GM21619 (cell line): ENCODE results near the gene RHOT2.

Experiments
- ATAC-seq: cut with Tn5 transposase; IDR thresholded peaks from one replicate; pipeline ENCODE4 v1.9.1; 2021; ENCODE audit not compliant: unreplicated experiment

RHOT2 gene

DNA sequence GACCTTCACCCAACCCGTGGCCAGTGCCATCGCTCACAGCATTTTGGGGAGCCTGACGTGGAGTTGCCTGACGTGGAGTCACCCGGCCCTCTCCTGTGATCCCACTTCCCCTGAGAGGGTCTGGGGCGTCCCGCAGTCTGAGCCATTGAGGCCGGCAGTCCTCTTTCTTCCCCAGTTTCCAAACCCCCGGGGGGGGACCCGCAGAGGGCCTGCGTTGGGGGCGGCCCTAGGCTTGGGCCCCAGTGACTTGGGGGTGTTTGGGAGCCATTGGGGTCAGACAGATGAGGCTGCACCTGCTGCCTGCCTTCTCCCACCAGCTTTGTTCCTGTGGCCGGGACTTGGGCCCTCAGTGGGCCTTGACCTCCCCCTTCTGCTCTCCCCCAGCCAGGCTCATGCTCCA, 1.7 kb downstream of the RHOT2 start:
- ATAC-seq, result no peak

GRCh38 chr16:670485-671352, 2.8 kb downstream of the RHOT2 start:
- ATAC-seq, result no peak

DNA sequence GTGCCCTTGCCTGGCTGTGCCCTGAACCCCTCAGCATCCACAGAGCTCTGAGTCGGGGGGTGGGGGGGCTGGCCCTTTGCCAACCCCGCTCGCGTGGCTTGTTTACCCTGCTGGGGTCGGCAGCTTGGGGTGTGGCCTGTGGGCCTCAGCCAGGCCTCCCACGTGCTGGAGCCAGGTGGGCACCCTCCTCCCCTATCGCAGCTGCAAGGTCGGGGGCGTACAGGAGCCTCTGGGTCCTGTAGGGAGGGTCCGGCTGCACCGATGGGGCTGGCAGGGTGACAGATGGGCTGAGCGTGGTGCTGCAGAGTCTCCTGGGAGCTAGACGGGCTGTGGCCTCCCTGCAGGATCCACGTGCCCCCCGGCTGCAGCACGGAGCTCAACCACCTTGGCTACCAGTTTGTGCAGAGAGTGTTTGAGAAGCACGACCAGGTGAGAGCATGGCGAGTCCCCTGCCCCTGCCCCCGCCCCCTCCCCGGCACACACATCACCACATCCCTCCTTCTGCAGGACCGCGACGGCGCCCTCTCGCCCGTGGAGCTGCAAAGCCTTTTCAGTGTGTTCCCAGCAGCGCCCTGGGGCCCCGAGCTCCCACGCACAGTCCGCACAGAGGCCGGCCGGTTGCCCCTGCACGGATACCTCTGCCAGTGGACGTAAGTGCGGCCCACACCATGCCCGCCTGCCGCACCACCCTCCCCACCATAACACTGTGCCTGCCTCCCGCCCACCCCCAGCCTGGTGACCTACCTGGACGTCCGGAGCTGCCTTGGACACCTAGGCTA, 3.6 kb downstream of the RHOT2 start:
- ATAC-seq, result no peak

GRCh38 chr16:672371-672770, 4.4 kb downstream of the RHOT2 start:
- ATAC-seq, result no peak

- no peak for ATAC-seq
Measured at GRCh38 chr16:672851-673250, 4.9 kb downstream of the RHOT2 start.

DNA sequence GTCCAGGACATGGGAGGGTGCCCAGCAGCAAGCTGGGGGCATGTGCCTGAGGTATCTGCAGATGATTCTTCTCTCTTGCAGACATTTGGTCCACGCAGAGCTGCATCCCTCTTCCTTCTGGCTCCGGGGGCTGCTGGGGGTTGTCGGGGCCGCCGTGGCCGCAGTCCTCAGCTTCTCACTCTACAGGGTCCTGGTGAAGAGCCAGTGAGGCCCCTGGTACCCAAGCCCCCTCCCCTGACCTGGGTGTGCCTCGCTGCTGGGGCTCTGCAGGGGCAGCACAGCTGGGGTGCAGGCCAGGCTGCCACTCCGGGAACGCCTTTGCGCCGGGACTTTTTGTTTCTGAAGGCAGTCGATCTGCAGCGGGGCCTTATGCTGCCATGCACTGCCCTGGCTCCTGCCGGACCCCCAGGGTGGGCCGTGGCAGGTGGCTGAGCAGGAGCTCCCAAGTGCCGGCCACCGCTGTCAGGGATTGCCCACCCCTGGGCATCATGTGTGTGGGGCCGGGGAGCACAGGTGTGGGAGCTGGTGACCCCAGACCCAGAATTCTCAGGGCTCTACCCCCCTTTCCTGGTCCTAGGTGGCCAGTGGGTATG, 5.6 kb downstream of the RHOT2 start:
- no peak for ATAC-seq

- no peak for ATAC-seq
Measured at GRCh38 chr16:674214-674881, 6.4 kb downstream of the RHOT2 start.

DNA sequence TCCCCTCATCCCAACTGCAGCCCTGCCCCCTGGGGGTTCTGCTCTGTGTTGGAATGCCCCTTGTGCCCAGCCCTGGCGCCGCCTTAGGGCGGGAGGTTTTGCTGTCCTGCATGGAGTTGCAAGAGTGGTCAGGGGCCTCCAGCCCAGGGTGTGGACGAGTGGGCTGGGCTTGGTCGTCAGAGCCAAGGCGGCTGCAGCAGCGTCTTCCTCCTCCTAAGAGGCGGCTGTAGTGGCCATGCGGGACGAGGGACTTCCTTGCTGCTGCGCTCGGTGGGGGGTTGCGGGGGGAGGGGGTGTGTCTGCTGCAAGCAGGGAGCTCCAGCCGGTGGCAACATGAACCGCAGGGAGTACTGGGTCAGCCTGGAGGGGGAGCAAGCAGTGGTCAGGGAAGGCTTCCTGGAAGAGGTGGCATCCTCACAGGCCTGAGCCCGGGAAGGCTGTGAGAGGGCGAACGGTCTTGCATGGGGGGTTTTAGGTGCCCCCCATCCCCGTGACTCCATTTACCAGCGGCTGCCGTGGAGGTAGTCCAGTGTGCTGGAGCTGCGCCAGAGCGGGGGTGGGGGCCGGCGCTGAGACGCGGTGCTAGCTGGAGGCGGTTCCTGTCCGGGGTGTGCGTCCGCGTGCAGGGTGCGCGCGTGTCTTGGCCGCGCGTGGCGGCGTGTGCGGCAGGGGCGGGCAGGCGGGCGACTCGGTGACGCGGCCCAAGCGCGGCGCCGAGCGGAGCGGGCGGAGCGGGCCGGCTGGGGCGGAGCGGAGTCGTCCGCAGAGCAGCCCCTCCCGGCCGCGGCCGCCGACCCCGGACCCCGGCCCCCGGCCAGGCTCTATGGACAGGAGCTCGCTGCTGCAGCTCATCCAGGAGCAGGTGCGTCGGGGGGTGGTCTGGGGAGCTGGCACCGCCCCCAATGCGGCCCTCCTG, 7.3 kb downstream of the RHOT2 start, which contains the start of gene RHBDL1:
Gene RHBDL1, plus strand, starts transcription at position 704 of the 916 bp plus-strand sequence. Its CDS starts 120 bp downstream, at position 824.
- ATAC-seq, result no peak

- no peak for ATAC-seq
Measured at GRCh38 chr16:675884-676564, 8.1 kb downstream of the RHOT2 start.

- no peak for ATAC-seq
Measured at GRCh38 chr16:676565-676902, 8.6 kb downstream of the RHOT2 start.

DNA sequence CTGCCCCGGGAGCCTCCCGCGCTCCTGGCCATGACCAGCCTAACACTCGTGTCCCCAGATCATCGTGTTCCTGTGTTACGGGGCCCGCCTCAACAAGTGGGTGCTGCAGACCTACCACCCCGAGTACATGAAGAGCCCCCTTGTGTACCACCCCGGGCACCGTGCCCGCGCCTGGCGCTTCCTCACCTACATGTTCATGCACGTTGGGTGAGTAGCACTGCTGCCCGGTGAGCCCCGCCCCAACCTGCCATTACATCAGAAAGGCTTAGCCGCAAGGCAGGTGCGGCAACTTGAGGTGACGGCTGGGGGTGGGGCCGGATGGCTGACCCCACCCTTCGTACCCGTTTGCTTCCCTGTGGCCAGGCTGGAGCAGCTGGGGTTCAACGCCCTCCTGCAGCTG, 9.0 kb downstream of the RHOT2 start:
- no peak for ATAC-seq

GRCh38 chr16:677316-678190, 9.6 kb downstream of the RHOT2 start:
- ATAC-seq, result no peak

DNA sequence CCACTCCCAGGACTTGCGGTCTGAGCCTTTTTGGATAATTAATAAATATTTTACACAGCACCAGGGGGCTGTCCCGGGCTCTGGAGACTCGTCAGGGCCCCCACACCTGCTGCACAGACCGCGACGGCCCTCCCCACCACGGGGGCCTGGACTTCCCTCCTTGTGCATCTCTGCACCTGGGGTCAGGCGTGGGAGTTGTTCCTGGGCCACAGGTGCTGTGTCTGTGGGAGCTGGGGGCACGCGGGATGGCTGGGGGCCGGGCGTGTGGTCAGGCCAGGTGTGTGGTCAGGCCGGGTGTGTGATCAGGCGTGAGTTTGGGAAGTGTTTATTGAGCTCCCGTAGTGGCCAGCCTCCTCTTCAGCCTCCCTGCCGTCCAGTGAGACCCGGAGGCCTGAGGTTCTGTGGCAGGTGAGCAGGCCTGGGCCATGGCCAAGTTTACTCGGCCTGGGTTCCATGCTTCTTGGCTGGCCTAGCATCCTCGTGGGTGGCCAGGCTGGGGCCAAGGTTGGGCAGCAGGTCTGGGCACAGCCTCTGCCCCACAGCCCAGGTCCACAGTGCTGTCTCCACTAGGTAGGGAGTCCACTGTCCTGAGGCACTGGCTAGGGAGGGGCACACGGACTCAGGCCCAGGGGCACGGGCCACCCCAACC, 10.4 kb downstream of the RHOT2 start:
- ATAC-seq, result no peak

DNA sequence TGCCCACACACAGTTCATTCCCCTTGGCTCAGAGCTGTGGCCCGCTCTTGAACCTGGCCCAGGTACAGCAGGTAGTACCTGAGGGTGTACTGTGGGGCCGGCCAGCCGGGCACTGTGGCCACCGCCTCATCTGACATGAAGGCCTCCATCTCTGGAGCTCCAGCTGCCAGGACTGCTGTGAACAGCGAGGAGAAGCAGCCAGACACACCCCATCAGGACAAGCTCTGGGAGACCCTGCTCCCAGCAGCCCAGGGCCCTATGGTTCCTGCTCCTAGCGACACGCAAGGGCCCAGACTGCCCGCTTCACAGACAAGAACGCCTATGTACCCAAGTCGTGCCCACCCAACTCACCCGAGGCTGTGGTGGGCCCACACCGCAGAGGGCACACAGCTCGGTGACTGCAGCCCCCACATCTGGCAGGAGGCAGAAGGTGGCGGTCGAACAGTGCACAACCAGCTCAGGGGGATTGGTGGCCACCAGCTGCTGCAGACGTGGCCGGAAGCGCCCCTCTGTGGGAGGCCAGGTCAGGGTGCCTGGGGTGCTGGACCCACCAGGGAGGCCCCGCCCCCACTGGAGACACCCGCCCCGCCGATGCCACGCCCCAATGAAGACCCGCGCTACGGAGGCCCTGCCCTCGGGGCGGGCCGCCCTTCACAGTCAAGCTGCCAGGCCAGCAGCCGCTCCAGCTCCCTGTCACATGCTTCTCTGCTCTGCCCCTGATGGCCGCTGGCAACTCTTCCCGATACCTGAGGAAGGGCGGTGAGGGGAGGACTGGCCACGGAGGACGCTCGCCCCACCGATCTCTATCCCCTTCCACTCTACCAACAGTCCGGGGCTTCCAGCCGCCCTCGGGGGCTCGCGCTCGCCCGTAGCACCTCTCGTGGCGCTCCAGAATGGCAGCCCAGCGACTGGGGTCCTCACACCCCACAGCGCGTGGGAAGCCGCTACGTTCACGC, 11.2 kb downstream of the RHOT2 start:
- no peak for ATAC-seq

- no peak for ATAC-seq
Measured at GRCh38 chr16:679814-680624, 12.1 kb downstream of the RHOT2 start, which contains the start of gene STUB1. Gene STUB1, plus strand, starts transcription at chr16:680410. Its CDS starts 116 bp downstream, at chr16:680526.

- ATAC-seq, result no peak
Measured at GRCh38 chr16:680625-680945, 12.7 kb downstream of the RHOT2 start.
